Choroid plexus epithelial cell (primary cell): ENCODE results near the gene ACADVL.

ENCODE experiments used
- DNase-seq: peaks from one replicate; pipeline ENCODE4 v3.0.0-alpha.2; 2010; ENCODE audit warnings: low read depth
- H3K4me3 ChIP-seq: 2 replicates; pipeline ENCODE4 v1.5.1; 2011; ENCODE audit warnings: low read depth, mild to moderate bottlenecking, control low read depth, low read length, moderate library complexity
- CTCF ChIP-seq: conservative IDR thresholded peaks from 2 replicates; pipeline ENCODE4 v1.5.1; 2011; ENCODE audit warnings: low read depth, mild to moderate bottlenecking, control low read depth, inconsistent platforms, low read length, moderate library complexity

Gene ACADVL

GRCh38 chr17:7214300-7215135 lies 5.2 kb upstream of the ACADVL start:
- peak overlapping the region; percentile 59 for H3K4me3 ChIP-seq
- DNase-seq: peak; percentile 99

DNA sequence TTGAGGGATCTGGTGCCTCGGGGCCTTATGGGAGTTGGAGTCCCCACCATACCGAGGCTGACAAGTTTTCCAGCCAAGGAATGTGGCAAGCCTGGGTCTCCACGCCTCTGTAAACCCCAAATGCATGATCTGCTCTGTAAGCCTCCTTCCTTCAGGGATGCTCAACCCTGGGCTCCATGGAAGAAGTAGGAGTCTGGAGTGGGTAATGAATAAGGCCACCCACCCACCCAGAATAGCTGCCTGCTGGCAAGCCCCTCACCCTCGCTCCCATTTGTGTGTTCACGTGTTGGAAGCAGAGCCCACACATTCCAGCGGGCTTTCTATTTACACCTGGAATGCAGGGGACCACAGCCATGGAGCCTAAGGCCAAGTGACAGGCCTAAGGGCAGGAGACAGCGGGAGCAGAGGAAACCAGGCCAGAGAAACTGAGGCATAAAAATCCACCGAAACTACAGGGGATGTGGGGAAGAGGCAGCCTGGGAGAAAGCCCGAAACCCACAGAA lies 4.6 kb upstream of the ACADVL start:
- TF ChIP-seq CTCF: no peak
- peak overlapping the region; percentile 59 for H3K4me3 ChIP-seq
- DNase-seq: no peak

More at GRCh38 chr17:7214300-7215135, 5.2 kb upstream of the ACADVL start:
- TF ChIP-seq CTCF: peak; percentile 68

GRCh38 chr17:7215652-7216180 lies 4.0 kb upstream of the ACADVL start:
- no peak for TF ChIP-seq CTCF
- peak overlapping the region; percentile 64 for H3K4me3 ChIP-seq
- no peak for DNase-seq

- TF ChIP-seq CTCF: no peak
- H3K4me3 ChIP-seq: peak overlapping the region; percentile 64
- DNase-seq: no peak
These were observed 3.3 kb upstream of the ACADVL start for GRCh38 chr17:7216242-7217112.

GRCh38 chr17:7217113-7217987 lies 2.4 kb upstream of the ACADVL start:
- H3K4me3 ChIP-seq: peak overlapping the region; percentile 64
- TF ChIP-seq CTCF: no peak
- DNase-seq: peak; percentile 85

DNA sequence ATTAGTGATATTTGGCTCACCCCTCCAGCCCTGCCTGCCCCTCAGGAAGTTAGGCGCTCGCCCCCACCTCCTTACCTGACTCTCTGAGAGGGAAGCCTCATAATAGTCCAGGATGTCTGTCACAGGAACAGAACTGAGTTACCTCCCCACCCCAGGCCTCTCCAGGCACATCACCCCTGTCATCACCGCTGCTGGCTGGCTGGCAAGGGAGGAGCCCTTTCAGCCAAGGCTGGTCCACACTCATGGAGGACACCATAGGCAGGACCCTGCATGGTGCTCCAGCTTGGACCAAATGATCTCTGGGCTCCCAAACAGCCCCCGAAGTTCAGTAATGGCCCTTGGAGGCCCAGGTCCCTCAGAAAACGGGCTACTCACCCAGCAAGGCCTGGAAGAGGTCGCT lies 1.6 kb upstream of the ACADVL start:
- TF ChIP-seq CTCF: no peak
- H3K4me3 ChIP-seq: no peak overlapping the region

More for the DNA sequence above, 1.6 kb upstream of the ACADVL start:
- no peak for DNase-seq
